ENCODE results near the gene LMO1. TPM values are rescaled to one million over a fixed set of nuclear protein-coding genes. Genes with fewer than 3 reads are reported as not detected.
A peak's percentile ranks its signal among the peaks of the same experiment; 100 is the strongest.

Gene LMO1
- total RNA-seq, 2 experiments from 2014 or later, result not detected

DNA sequence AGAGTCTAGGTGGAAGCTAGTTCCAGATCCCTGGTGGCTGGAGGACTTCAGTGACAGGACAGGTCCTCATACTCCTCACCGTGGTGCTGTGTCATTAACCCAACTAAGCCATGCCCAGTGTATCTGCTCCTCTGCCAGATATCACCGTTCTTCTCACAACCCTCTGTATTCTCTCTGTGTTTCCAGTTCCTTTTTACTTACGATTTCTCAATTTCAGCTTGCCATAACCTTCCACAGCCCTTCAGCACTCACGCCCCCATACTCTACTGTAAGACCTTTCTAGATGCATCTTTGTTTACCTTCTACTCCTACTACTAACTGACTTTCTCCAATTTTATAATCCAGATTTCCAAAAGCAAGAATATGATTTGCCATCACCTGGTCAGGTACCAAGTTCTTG is 68.7 kb downstream of the LMO1 start:
- ChIA-PET POLR2A (interaction anchor here (0.6 to 1.7 kb wide), 3 partner anchors 12 to 629 kb away, joined by 3 to 7 read pairs (median 5); no protein-coding TSS in a partner anchor), CTCF (ENCODE audit: unreplicated experiment) (no interaction called here)
- H3K36me3 ChIP-seq (ENCODE audit: insufficient read depth, low read length), result no peaks in the 10 kb centered on the region
- H3K27ac ChIP-seq (ENCODE audit: low read depth, low read length, poor library complexity, severe bottlenecking), result no peak overlapping the region
- no peak overlapping the region for H3K4me3 ChIP-seq (ENCODE audit: low read depth, low read length, poor library complexity, severe bottlenecking)
- no peaks in the 10 kb centered on the region for H3K79me2 ChIP-seq (ENCODE audit: insufficient read depth, low read depth, low read length)
- no peak for TF ChIP-seq EZH2phosphoT487 (IDR thresholded peaks at IDR 0.05; ENCODE audit: borderline replicate concordance, low read depth, low read length)
- TF ChIP-seq, protein P1, sequence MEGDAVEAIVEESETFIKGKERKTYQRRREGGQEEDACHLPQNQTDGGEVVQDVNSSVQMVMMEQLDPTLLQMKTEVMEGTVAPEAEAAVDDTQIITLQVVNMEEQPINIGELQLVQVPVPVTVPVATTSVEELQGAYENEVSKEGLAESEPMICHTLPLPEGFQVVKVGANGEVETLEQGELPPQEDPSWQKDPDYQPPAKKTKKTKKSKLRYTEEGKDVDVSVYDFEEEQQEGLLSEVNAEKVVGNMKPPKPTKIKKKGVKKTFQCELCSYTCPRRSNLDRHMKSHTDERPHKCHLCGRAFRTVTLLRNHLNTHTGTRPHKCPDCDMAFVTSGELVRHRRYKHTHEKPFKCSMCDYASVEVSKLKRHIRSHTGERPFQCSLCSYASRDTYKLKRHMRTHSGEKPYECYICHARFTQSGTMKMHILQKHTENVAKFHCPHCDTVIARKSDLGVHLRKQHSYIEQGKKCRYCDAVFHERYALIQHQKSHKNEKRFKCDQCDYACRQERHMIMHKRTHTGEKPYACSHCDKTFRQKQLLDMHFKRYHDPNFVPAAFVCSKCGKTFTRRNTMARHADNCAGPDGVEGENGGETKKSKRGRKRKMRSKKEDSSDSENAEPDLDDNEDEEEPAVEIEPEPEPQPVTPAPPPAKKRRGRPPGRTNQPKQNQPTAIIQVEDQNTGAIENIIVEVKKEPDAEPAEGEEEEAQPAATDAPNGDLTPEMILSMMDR (conservative IDR thresholded peaks at IDR 0.05; ENCODE audit: low read length), result no peak
- no peaks in the 10 kb centered on the region for H3K4me1 ChIP-seq (ENCODE audit: insufficient read depth, low read length, poor library complexity, severe bottlenecking)
- BruUV-seq (replicated peaks), result no TSS peak
- no peaks in the 10 kb centered on the region for H3K9me2 ChIP-seq (ENCODE audit: insufficient read depth, low read length)
- H2AFZ ChIP-seq (ENCODE audit: low read length), result no peak overlapping the region
- intact Hi-C loops (cut with micrococcal nuclease; ENCODE audit: unreplicated experiment), result loop anchor here (5.0 to 10.0 kb wide), 2 partner anchors 67 to 370 kb away; partner anchors contain the start of gene LMO1
- no peak for DNase-seq (ENCODE audit: low spot score)
- no peaks in the 10 kb centered on the region for H4K20me1 ChIP-seq (ENCODE audit: insufficient read depth, low read length)
- H3K9me3 ChIP-seq (ENCODE audit: low read length), result no peaks in the 10 kb centered on the region
- H3K4me2 ChIP-seq (ENCODE audit: low read length), result no peak overlapping the region

DNA sequence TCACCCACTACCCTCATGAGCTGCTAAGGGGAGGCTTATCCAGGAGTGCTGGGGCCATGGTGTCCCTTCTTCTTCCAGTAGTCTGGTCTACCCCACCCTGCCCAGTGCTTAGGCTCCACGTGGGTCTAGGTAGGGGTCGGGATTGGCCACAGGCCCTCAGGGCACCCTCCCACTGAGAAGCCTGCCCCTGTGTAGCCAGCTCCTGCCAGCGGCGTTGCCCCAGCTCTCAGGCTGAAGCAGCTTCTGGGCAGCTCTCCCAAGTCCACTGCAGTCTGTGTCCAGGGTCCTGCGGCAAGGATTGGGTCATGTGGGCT is 70.8 kb downstream of the LMO1 start:
- Histone ChIP-seq H3K4me3 (ENCODE audit: low read depth, low read length, poor library complexity, severe bottlenecking) (no peak overlapping the region), H3K4me2 (ENCODE audit: low read length) (no peak overlapping the region), H2AFZ (ENCODE audit: low read length) (no peak overlapping the region), H3K27ac (ENCODE audit: low read depth, low read length, poor library complexity, severe bottlenecking) (no peak overlapping the region), H3K9me3 (ENCODE audit: low read length) (no peaks in the 10 kb centered on the region), H3K36me3 (ENCODE audit: insufficient read depth, low read length) (no peaks in the 10 kb centered on the region), H3K79me2 (ENCODE audit: insufficient read depth, low read depth, low read length) (no peaks in the 10 kb centered on the region), H3K4me1 (ENCODE audit: insufficient read depth, low read length, poor library complexity, severe bottlenecking) (no peaks in the 10 kb centered on the region), H4K20me1 (ENCODE audit: insufficient read depth, low read length) (no peaks in the 10 kb centered on the region), H3K9me2 (ENCODE audit: insufficient read depth, low read length) (no peaks in the 10 kb centered on the region)
- TF ChIP-seq EZH2phosphoT487 (IDR thresholded peaks at IDR 0.05; ENCODE audit: borderline replicate concordance, low read depth, low read length), result no peak
- TF ChIP-seq, protein P1 (conservative IDR thresholded peaks at IDR 0.05; ENCODE audit: low read length), result no peak
- DNase-seq (ENCODE audit: low spot score), result no peak
- intact Hi-C loops (cut with micrococcal nuclease; ENCODE audit: unreplicated experiment), result loop anchor here (5.0 to 10.0 kb wide), 2 partner anchors 69 to 372 kb away; partner anchors contain the start of gene LMO1
- CTCF ChIA-PET (ENCODE audit: unreplicated experiment), result no interaction called here
- POLR2A ChIA-PET, result no interaction called here
- no TSS peak for BruUV-seq (replicated peaks)

DNA sequence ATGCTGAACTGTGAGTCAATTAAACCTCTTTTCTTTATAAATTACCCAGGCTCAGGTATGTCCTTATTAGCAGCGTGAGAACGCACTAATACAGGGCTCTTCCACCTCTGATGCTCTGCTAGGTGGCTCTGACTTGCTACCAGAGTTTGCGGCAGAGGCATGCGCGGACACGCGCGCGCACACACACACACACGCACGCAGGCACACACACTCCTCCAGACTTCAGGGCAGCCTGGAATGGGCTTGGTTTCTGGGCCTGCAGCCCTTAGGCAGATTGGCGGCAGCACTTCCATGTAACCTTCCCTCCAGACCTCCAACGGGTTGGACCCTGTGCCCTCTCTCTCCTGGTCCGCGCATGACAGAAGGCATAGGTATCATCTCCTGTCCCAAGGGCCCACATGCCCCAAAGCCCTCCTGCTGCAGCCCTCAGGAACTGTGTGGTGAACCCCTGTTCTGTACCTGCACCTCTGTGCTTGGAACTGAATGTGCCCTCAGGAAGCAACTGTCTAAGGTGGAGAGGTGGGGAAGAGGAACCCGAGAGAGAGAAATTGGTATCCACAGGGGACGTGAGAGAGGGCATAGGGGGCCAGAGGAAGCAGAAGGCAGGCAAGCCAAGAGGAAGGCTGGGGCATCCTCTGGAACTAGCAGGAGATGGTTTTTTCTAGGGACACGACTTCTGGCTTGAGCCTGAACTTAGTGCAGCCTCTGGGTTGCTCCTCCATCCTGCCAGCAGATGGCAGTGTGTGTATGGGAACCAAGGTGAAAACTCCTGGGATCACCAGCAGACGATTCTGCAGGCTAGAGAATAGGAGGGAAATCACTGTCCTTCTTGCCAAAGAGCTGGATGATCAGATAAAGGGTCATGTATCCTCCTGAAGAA is 71.4 kb downstream of the LMO1 start:
- CTCF ChIA-PET (ENCODE audit: unreplicated experiment), result no interaction called here
- POLR2A ChIA-PET, result no interaction called here
- intact Hi-C loops (cut with micrococcal nuclease; ENCODE audit: unreplicated experiment), result loop anchor here (5.0 to 10.0 kb wide), 2 partner anchors 70 to 373 kb away; partner anchors contain the start of gene LMO1
- peak; percentile 54 for DNase-seq (ENCODE audit: low spot score)
- H3K27ac ChIP-seq (ENCODE audit: low read depth, low read length, poor library complexity, severe bottlenecking), result no peak overlapping the region
- no peak overlapping the region for H3K4me2 ChIP-seq (ENCODE audit: low read length)
- no peak overlapping the region for H2AFZ ChIP-seq (ENCODE audit: low read length)
- no peaks in the 10 kb centered on the region for H3K4me1 ChIP-seq (ENCODE audit: insufficient read depth, low read length, poor library complexity, severe bottlenecking)
- no peaks in the 10 kb centered on the region for H3K9me3 ChIP-seq (ENCODE audit: low read length)
- no TSS peak for BruUV-seq (replicated peaks)
- H3K9me2 ChIP-seq (ENCODE audit: insufficient read depth, low read length), result no peaks in the 10 kb centered on the region
- TF ChIP-seq EZH2phosphoT487 (IDR thresholded peaks at IDR 0.05; ENCODE audit: borderline replicate concordance, low read depth, low read length), result no peak
- TF ChIP-seq, protein P1 (conservative IDR thresholded peaks at IDR 0.05; ENCODE audit: low read length), result peak; percentile 83
- H3K4me3 ChIP-seq (ENCODE audit: low read depth, low read length, poor library complexity, severe bottlenecking), result no peak overlapping the region
- H3K36me3 ChIP-seq (ENCODE audit: insufficient read depth, low read length), result no peaks in the 10 kb centered on the region
- H3K79me2 ChIP-seq (ENCODE audit: insufficient read depth, low read depth, low read length), result no peaks in the 10 kb centered on the region
- H4K20me1 ChIP-seq (ENCODE audit: insufficient read depth, low read length), result no peaks in the 10 kb centered on the region

All from OCI-LY7 (cell line).